NCI-H2227 (cell line): ENCODE data around the gene TFCP2.

Experiments
- DNase-seq: peaks from one replicate; lab custom pipeline; 2025; ENCODE audit not compliant: unreplicated experiment; lab: John Stamatoyannopoulos, UW

The TFCP2 gene

GRCh38 chr12:51160814-51161459 lies 12.0 kb downstream of the TFCP2 start:
- DNase-seq = no peak

DNA sequence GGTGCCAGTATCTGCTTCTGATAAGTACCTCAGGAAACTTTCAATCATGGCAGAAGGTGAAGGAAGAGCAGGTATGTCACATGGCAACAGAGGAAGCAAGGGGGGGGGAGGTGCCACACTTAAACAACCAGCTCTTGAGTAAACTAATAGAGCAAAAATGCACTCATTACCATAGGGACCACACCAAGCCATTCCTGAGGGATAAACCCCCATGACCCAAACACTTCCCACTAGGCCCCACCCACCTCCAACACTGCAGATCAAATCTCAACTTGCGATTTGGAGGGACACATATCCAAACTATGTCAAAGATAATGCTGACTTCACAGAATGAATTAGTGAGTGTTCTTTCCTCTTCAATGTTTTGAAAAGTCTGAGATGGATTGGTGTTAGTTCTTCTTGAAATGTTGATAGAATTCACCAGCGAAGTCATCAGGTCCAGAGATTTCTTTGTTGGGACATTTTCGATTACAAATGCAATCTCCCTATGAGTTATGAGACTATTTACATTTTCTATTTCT lies 16.6 kb downstream of the TFCP2 start:
- no peak for DNase-seq

GRCh38 chr12:51152953-51153352 lies 20.0 kb downstream of the TFCP2 start:
- no peak for DNase-seq

- no peak for DNase-seq
Observed at GRCh38 chr12:51150777-51151176, 22.2 kb downstream of the TFCP2 start.

GRCh38 chr12:51147309-51147708 lies 25.6 kb downstream of the TFCP2 start:
- DNase-seq = no peak

GRCh38 chr12:51139292-51139844 lies 33.6 kb downstream of the TFCP2 start:
- no peak for DNase-seq

DNA sequence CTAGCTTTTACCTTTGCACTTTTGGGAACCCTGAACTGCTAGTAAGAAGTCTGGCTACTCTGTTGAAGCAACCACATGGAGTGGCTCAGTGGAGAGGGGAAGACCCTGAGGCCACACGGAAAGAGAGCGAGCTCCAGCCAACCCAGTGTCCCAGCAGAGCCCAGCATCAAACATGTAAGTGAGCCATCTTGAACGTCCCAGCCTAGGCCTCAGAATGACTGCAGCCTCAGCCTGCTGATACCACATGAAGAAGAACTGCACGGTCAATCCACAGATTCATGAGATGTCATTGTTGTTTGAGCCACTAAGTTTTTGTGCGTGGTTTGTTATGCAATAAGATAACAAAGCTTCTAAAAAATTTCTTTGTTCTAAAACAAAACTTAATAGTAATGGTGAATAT lies 40.2 kb downstream of the TFCP2 start:
- no peak for DNase-seq

- no peak for DNase-seq
Observed at GRCh38 chr12:51131745-51132521, 41.0 kb downstream of the TFCP2 start.

GRCh38 chr12:51128919-51129318 lies 44.0 kb downstream of the TFCP2 start:
- DNase-seq = no peak

- DNase-seq = no peak
Observed at GRCh38 chr12:51127050-51127729, 45.7 kb downstream of the TFCP2 start.

GRCh38 chr12:51126297-51126696 lies 46.6 kb downstream of the TFCP2 start:
- DNase-seq = no peak

DNA sequence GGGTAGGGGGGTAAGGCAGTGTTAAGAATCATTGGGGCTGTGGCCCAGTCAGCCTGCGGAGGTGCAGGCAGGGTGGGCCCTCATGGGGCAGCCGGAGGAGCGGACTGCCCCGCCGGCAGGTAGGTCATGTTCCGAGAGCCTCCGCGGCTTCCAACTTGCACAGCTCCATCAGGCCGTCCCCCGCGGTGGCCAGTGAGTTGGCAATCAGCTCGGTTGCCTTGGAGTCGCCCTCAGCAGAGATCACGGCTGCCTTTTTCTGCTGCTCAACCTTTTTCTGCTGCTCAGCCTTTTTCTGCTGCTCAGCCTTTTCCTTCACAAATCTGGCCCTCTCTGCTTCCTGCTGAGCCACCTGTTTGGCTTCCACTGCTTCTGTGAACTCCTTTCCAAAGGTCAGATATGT lies 48.4 kb downstream of the TFCP2 start:
- DNase-seq = no peak

DNA sequence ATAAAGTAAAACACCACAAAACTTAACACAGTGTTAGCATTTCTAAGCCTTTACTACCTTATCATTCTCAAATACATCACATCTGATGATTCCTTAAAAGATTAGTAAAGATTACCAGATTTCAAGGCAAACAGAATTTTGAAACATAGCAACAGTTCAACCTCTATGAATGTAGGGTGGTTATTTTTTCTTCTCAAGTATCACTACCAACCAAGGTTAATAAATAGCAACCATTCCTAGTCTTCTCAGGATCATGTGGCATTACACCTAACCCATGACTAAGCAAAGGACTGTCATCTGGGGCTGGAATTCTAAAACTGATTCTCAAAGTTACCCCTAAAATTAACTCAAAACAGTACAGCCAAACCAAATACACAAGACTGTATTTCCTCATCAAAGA lies 50.1 kb downstream of the TFCP2 start:
- DNase-seq = no peak

- no peak for DNase-seq
Observed at GRCh38 chr12:51118706-51119105, 54.2 kb downstream of the TFCP2 start.

GRCh38 chr12:51115533-51115932 lies 57.4 kb downstream of the TFCP2 start:
- no peak for DNase-seq

DNA sequence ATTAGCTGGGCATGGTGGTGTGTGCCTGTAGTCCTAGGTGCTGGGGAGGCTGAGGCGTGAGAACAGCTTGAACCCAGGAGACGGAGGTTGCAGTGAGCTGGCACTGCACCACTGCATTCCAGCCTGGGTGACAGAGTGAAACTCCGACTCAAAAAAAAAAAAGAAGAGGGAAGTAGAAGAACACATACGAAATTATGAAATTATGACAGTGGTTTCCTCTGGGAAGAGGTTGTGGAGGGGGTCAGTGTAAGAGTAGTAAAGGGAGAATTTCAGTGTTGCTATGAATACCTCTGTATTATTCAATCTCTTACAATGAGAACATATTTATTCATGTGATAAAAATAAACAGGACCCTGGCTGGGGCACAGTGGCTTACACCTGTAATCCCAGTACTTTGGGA lies 64.8 kb downstream of the TFCP2 start:
- no peak for DNase-seq

DNA sequence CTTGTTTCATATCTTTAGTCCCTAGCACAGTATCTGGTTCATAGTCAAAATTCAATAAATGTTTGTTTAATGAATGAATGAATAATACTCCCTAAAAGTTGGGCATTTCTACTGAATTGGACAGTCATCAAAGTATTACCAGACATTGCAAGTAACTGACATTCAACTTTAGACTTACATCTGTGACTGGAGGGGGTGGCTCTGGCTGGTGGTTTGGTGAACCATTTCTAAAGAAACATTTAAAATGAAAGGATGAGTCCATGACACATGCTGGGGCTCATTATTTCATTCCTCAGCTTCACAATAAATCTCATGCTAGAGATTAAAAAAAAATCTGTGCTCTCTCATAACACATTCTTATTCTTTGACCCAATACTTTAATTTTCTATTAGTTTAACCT lies 69.0 kb downstream of the TFCP2 start:
- no peak for DNase-seq

DNA sequence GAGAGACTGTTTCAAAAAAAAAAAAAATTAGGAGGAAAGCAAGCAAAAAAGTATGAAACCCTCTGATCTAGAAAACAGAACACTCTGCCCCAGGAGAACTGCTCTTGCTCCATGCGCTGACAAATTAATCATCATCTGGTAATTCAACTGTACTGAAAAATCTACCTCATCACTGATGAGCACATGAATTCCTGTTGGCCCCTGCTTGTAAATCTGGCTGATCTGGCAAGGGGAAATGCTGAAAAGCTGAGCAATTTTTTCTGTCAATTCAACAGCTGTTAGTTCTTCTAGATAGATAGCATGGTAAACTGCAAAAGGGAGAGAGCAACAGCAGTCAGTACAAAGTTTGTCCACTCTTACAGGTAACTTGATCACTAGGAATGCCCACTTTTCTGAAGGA lies 74.3 kb downstream of the TFCP2 start:
- no peak for DNase-seq

GRCh38 chr12:51090705-51091229 lies 82.2 kb downstream of the TFCP2 start:
- DNase-seq = no peak

- DNase-seq = no peak
Observed at GRCh38 chr12:51087818-51088217, 85.1 kb downstream of the TFCP2 start.

DNA sequence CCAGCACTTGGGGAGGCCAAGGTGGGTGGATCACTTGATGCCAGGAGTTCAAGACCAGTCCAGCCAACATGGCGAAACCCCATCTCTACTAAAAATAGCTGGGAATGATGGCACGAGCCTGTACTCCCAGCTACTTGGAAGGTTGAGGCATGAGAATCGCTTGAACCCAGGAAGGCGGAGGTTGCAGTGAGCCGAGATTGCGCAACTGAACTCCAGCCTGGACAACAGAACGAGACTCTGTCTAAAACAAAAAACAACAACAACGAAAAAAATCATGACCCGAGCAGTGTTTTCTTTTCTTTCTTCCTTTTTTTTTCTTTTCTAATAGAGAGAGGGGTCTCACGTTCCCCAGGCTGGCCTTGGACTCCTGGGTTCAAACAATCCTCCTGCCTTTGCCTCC lies 86.0 kb downstream of the TFCP2 start:
- no peak for DNase-seq
